LNCaP clone FGC (cell line): ENCODE data around the gene SAMHD1.

Experiments used
- DNase-seq: peaks from one replicate; pipeline ENCODE4 v3.0.0-alpha.2; 2011; ENCODE audit warnings: low read depth
- H3K4me3 ChIP-seq: 2 replicates; pipeline ENCODE4 v1.5.1; 2011; ENCODE audit warnings: mild to moderate bottlenecking, low read depth, low read length, control low read depth
- CTCF ChIP-seq: IDR thresholded peaks from 2 replicates; pipeline ENCODE4 v1.5.1; 2012; ENCODE audit warnings: mild to moderate bottlenecking; ENCODE audit not compliant: control insufficient read depth, insufficient read depth; ENCODE audit errors: extremely low read depth

SAMHD1 gene

GRCh38 chr20:36859282-36859555 lies 92.3 kb downstream of the SAMHD1 start:
- no peak overlapping the region for H3K4me3 ChIP-seq
- DNase-seq: no peak
- no peak for TF ChIP-seq CTCF

GRCh38 chr20:36856691-36857635 lies 94.5 kb downstream of the SAMHD1 start:
- DNase-seq: no peak
- no peak for TF ChIP-seq CTCF
- no peak overlapping the region for H3K4me3 ChIP-seq

- no peak for TF ChIP-seq CTCF
- H3K4me3 ChIP-seq: no peak overlapping the region
- no peak for DNase-seq
Observed at GRCh38 chr20:36856195-36856594, 95.3 kb downstream of the SAMHD1 start.

- DNase-seq: no peak
- no peak for TF ChIP-seq CTCF
- no peak overlapping the region for H3K4me3 ChIP-seq
Observed at GRCh38 chr20:36855241-36855657, 96.3 kb downstream of the SAMHD1 start.

- TF ChIP-seq CTCF: no peak
- H3K4me3 ChIP-seq: no peak overlapping the region
- DNase-seq: no peak
Observed at GRCh38 chr20:36854348-36855240, 96.9 kb downstream of the SAMHD1 start.

GRCh38 chr20:36852187-36852586 lies 99.3 kb downstream of the SAMHD1 start:
- TF ChIP-seq CTCF: no peak
- no peak for DNase-seq
- H3K4me3 ChIP-seq: no peak overlapping the region
